Activated CD4-positive, alpha-beta memory T cell treated with anti-CD3 and anti-CD28 coated beads for 36 hours (primary cell): ENCODE results near the gene ETFA. TPM values are rescaled to one million over a fixed set of nuclear protein-coding genes. Genes with fewer than 3 reads are reported as not detected.

ENCODE experiments used
- CTCF ChIA-PET: fragments of 350-600 bp; sonication (Branson Sonifier 250); formaldehyde crosslinking; loops from one replicate; lab custom pipeline; 2021; ENCODE audit warnings: antibody characterized with exemption, inconsistent platforms; lab: Charles Lee
- POLR2A ChIA-PET: fragments of 350-600 bp; sonication (Branson Sonifier 250); formaldehyde crosslinking; loops from one replicate; lab custom pipeline; 2021; ENCODE audit warnings: antibody characterized with exemption; lab: Charles Lee
- DNase-seq: peaks from one replicate; pipeline ENCODE4 v3.0.0-alpha.2; 2020
- H3K27ac Mint-ChIP-seq: one replicate; pipeline ENCODE4 v1.8.0; 2021; ENCODE audit warnings: mixed read lengths
- H3K27me3 Mint-ChIP-seq: one replicate; pipeline ENCODE4 v1.8.0; 2021; ENCODE audit warnings: mixed read lengths
- H3K36me3 Mint-ChIP-seq: one replicate; pipeline ENCODE4 v1.8.0; 2021; ENCODE audit warnings: mixed read lengths
- H3K4me1 Mint-ChIP-seq: one replicate; pipeline ENCODE4 v1.8.0; 2021; ENCODE audit warnings: low read depth, mixed read lengths
- H3K4me3 Mint-ChIP-seq: one replicate; pipeline ENCODE4 v1.8.0; 2021; ENCODE audit warnings: mild to moderate bottlenecking, mixed read lengths
- H3K9me3 Mint-ChIP-seq: one replicate; pipeline ENCODE4 v1.8.0; 2021; ENCODE audit warnings: mixed read lengths
- intact Hi-C: fragments of 100-400 bp; cut with micrococcal nuclease; formaldehyde crosslinking; loops from one replicate; pipeline ENCODE4 v1.15.1; 2023
- total RNA-seq, 2 experiments: library from RNA; stranded (reverse); gene quantifications; one replicate each; pipeline ENCODE4 v1.2.3, GENCODE V29; 2021

Gene ETFA
- total RNA-seq, 2 experiments from 2014 or later, result 169 to 173 TPM

GRCh38 chr15:76172782-76173181 is 138.5 kb downstream of the ETFA start:
- H3K27ac Mint-ChIP-seq, result no peak overlapping the region
- no peak for DNase-seq
- no peaks in the 10 kb centered on the region for H3K36me3 Mint-ChIP-seq
- POLR2A ChIA-PET, result no interaction called here
- H3K9me3 Mint-ChIP-seq, result peaks cover 5% of the 10 kb centered on the region
- H3K4me3 Mint-ChIP-seq, result no peak overlapping the region
- no peaks in the 10 kb centered on the region for H3K4me1 Mint-ChIP-seq
- CTCF ChIA-PET, result no interaction called here
- intact Hi-C loops, result no loop called here
- peaks cover 15% of the 10 kb centered on the region for H3K27me3 Mint-ChIP-seq

- Mint-ChIP-seq H3K4me3 (no peak overlapping the region), H3K27me3 (peaks cover 4% of the 10 kb centered on the region), H3K4me1 (no peaks in the 10 kb centered on the region), H3K36me3 (no peaks in the 10 kb centered on the region), H3K27ac (no peak overlapping the region), H3K9me3 (peaks cover 5% of the 10 kb centered on the region)
- CTCF ChIA-PET, result no interaction called here
- POLR2A ChIA-PET, result no interaction called here
- no peak for DNase-seq
- intact Hi-C loops, result no loop called here
Measured at GRCh38 chr15:76169911-76170800, 141.1 kb downstream of the ETFA start.

DNA sequence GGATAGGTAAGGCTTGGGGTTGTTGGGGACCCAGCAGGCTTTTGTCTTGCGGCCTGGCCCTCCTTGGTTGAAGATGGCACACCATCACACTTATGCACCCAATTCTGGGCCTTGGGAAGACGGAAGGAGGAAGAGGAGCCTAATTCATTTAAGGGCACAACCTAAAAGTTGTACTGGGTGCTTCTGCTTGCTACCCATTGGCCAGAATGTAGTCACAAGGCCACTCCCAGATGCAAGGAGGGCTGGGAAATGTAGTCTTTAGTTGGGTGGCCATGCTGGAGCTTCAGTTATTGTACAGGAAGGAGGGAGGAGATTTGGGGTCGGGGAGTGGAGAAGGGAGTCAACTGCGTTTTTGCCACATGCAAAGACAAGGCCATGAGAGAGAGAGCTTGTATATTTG is 142.3 kb downstream of the ETFA start:
- no peak overlapping the region for H3K27ac Mint-ChIP-seq

DNA sequence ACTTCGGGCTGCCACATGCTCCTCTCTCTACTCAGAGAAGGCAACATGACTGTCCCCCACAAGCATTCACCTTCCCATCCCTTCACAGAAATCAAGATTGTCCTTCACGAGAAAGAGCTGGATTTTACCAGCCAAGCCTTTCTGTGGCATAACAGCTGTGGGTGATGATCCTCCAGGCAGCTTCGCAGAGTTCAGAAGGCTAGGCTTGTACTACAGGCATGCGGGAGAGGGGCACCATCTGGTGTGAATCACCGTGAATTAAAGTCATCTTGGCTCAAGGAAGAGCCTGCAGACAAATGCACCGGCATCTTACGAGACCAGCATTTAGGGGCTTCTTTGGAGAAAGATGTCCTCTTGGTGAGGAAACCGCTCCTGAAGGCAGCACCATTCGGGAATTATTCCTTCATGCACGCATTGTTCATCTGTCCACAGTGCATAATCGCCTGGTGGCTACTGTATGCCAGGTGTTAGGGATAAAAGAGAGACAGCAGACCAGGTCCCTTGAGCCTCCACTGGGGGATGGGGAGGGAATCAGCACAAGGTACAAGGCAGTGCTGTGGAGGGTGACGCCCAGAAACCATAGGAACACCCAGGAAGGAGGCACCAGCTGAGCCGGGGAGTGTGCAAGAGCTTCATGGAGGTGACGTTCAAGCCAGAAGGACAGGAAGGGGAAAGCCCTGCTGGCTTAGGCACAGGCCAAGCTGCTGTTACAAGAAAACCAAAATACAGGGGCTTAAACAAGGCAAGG is 142.9 kb downstream of the ETFA start:
- H3K27ac Mint-ChIP-seq, result no peak overlapping the region
- H3K9me3 Mint-ChIP-seq, result no peaks in the 10 kb centered on the region
- ChIA-PET POLR2A (no interaction called here), CTCF (interaction anchor here (1.2 kb wide), 1 partner anchor 29 kb away, joined by 3 read pairs; no protein-coding TSS in a partner anchor)
- H3K36me3 Mint-ChIP-seq, result no peaks in the 10 kb centered on the region
- intact Hi-C loops, result no loop called here
- no peaks in the 10 kb centered on the region for H3K27me3 Mint-ChIP-seq
- H3K4me1 Mint-ChIP-seq, result no peaks in the 10 kb centered on the region
- no peak overlapping the region for H3K4me3 Mint-ChIP-seq
- no peak for DNase-seq

More for the DNA sequence above, 142.3 kb downstream of the ETFA start:
- no peaks in the 10 kb centered on the region for H3K4me1 Mint-ChIP-seq
- H3K27me3 Mint-ChIP-seq, result no peaks in the 10 kb centered on the region
- no peaks in the 10 kb centered on the region for H3K36me3 Mint-ChIP-seq
- no peak for DNase-seq
- no peak overlapping the region for H3K4me3 Mint-ChIP-seq
- POLR2A ChIA-PET, result no interaction called here
- intact Hi-C loops, result no loop called here
- H3K9me3 Mint-ChIP-seq, result no peaks in the 10 kb centered on the region
- CTCF ChIA-PET, result no interaction called here

GRCh38 chr15:76165951-76166350 is 145.3 kb downstream of the ETFA start:
- POLR2A ChIA-PET, result no interaction called here
- H3K4me1 Mint-ChIP-seq, result no peaks in the 10 kb centered on the region
- H3K4me3 Mint-ChIP-seq, result no peak overlapping the region
- no peaks in the 10 kb centered on the region for H3K27me3 Mint-ChIP-seq
- H3K36me3 Mint-ChIP-seq, result no peaks in the 10 kb centered on the region
- no peak overlapping the region for H3K27ac Mint-ChIP-seq
- CTCF ChIA-PET, result no interaction called here
- no peaks in the 10 kb centered on the region for H3K9me3 Mint-ChIP-seq
- intact Hi-C loops, result no loop called here
- DNase-seq, result no peak

Other genes starting within 250 kb of the ETFA start
- under 1 TPM; 0.15 to 0.19 TPM for gene ISL2, start 25.3 kb upstream of the ETFA start, total RNA-seq